ENCODE measurements around the gene VPS72. TPM values are rescaled to one million over a fixed set of nuclear protein-coding genes. Genes with fewer than 3 reads are reported as not detected.
A peak's percentile ranks its signal among the peaks of the same experiment; 100 is the strongest.
"Not testable (repeated sequence)": the region's sequence is repeated elsewhere in the genome, so short reads cannot be mapped to it uniquely, and the experiment has no call there.

The VPS72 gene
- total RNA-seq, 4 donors from 2014 or later: 17.2 to 38.3 (median 29.7) TPM

DNA sequence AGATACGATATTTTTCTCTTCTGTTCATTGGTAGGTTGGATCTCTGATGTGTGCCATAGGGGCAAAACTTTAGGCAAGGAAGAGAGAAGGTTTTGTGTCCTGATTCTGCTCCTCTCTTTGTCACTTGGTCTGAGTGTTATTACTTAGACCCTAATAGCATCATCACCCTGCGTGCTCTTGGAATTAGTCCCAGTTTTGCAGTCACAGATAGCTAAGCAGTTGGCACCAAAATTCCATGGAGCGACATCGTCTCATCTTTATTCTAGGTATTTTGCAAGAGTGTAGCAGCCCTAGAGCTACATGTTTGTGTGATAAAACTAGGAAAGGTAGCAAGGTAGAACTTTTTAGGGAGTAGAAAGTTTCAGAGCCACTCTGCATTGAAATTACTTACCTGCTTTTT, 32.1 kb upstream of the VPS72 start:
- no peak overlapping the region for H3K4me3 ChIP-seq
- H3K4me1 ChIP-seq: peaks cover 0 to 10% (median 0%) of the 10 kb centered on the region in 3 donors
- no peak for DNase-seq
- no peak overlapping the region for H3K27ac ChIP-seq
- intact Hi-C loops (cut with DNase I): no loop called here
- H3K27me3 ChIP-seq: no peaks in the 10 kb centered on the region
- H3K36me3 ChIP-seq: peaks cover 0 to 81% (median under 1%) of the 10 kb centered on the region in 3 donors
- 81 to 86% methylated on average over 4 of the region's 4 CpGs for WGBS, 2 donors
- H3K9me3 ChIP-seq: no peaks in the 10 kb centered on the region
- TF ChIP-seq, protein P1, sequence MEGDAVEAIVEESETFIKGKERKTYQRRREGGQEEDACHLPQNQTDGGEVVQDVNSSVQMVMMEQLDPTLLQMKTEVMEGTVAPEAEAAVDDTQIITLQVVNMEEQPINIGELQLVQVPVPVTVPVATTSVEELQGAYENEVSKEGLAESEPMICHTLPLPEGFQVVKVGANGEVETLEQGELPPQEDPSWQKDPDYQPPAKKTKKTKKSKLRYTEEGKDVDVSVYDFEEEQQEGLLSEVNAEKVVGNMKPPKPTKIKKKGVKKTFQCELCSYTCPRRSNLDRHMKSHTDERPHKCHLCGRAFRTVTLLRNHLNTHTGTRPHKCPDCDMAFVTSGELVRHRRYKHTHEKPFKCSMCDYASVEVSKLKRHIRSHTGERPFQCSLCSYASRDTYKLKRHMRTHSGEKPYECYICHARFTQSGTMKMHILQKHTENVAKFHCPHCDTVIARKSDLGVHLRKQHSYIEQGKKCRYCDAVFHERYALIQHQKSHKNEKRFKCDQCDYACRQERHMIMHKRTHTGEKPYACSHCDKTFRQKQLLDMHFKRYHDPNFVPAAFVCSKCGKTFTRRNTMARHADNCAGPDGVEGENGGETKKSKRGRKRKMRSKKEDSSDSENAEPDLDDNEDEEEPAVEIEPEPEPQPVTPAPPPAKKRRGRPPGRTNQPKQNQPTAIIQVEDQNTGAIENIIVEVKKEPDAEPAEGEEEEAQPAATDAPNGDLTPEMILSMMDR (IDR thresholded peaks at IDR 0.05): no peak
- no peak for TF ChIP-seq POLR2A (IDR thresholded peaks at IDR 0.05)

- DNase-seq: no peak
- no peaks in the 10 kb centered on the region for H3K27me3 ChIP-seq
- intact Hi-C loops (cut with DNase I): no loop called here
- H3K4me1 ChIP-seq: peaks cover 0 to 10% (median 0%) of the 10 kb centered on the region in 3 donors
- TF ChIP-seq, protein P1 (IDR thresholded peaks at IDR 0.05): no peak
- WGBS, 2 donors: 89 to 93% methylated on average over 1 of the region's 1 CpG
- no peak overlapping the region for H3K4me3 ChIP-seq
- no peak overlapping the region for H3K27ac ChIP-seq
- H3K36me3 ChIP-seq: peaks cover 0 to 76% (median 0%) of the 10 kb centered on the region in 3 donors
- no peaks in the 10 kb centered on the region for H3K9me3 ChIP-seq
These were observed 31.6 kb upstream of the VPS72 start for GRCh38 chr1:151221616-151222015.

- Histone ChIP-seq H3K27ac (no peak overlapping the region), H3K27me3 (no peaks in the 10 kb centered on the region), H3K4me1 (peaks cover 0 to 37% (median 5%) of the 10 kb centered on the region in 3 donors), H3K4me3 (no peak overlapping the region), H3K9me3 (no peaks in the 10 kb centered on the region), H3K36me3 (peaks cover 0 to 65% (median 0%) of the 10 kb centered on the region in 3 donors)
- DNase-seq: no peak
- WGBS, 2 donors: 34 to 52% methylated on average over 2 of the region's 2 CpGs
- intact Hi-C loops (cut with DNase I): no loop called here
- TF ChIP-seq, protein P1 (IDR thresholded peaks at IDR 0.05): no peak
- TF ChIP-seq POLR2A (IDR thresholded peaks at IDR 0.05): no peak
These were observed 23.6 kb upstream of the VPS72 start for GRCh38 chr1:151213560-151213959.

DNA sequence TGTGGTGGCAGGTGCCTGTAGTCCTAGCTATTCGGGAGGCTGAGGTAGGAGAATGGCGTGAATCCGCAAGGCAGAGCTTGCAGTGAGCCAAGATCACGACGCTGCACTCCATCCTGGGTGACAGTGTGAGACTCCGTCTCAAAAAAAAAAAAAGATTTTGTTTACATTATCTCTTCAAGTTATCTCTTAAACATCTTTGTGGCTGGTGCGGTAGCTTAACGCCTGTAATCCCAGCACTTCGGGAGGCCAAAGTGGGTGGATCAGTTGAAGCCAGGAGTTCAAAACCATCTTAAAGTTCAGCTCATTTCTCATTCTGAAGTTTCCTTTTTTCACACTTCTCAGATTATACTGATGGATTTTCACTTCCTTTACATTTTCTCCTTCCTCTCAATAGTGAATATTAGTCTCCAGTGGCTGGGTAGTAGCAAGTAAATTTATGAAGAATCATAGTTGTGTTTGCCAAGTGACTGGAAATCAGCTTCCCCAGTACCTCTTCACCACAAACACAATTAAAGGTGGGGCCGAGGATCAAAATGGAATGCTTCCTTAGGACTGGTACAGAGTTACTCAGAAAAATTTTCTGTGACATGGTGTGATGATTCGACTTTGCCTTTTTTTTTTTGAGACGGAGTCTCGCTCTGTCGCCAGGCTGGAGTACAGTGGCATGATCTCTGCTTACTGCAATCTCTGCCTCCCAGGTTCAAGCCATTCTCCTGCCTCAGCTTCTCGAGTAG, 22.1 kb upstream of the VPS72 start:
- Histone ChIP-seq H3K27me3 (no peaks in the 10 kb centered on the region), H3K9me3 (no peaks in the 10 kb centered on the region), H3K4me1 (peaks cover 0 to 37% (median 5%) of the 10 kb centered on the region in 3 donors), H3K27ac (peak overlapping the region in 1 of 4 donors; percentile 33), H3K36me3 (peaks cover 1 to 67% (median 3%) of the 10 kb centered on the region in 3 donors), H3K4me3 (no peak overlapping the region)
- TF ChIP-seq, protein P1 (IDR thresholded peaks at IDR 0.05): no peak
- TF ChIP-seq POLR2A (IDR thresholded peaks at IDR 0.05): no peak
- WGBS, 2 donors: 64 to 67% methylated on average over 15 of the region's 15 CpGs
- DNase-seq: no peak
- intact Hi-C loops (cut with DNase I): no loop called here

- TF ChIP-seq, protein P1 (IDR thresholded peaks at IDR 0.05): no peak
- TF ChIP-seq POLR2A (IDR thresholded peaks at IDR 0.05): no peak
- Histone ChIP-seq H3K36me3 (peaks cover 3 to 76% (median 7%) of the 10 kb centered on the region in 3 donors), H3K9me3 (no peaks in the 10 kb centered on the region), H3K4me1 (peaks cover 0 to 40% (median 5%) of the 10 kb centered on the region in 3 donors), H3K27ac (peak overlapping the region in 2 of 4 donors; percentile 29 to 33), H3K4me3 (no peak overlapping the region), H3K27me3 (no peaks in the 10 kb centered on the region)
- no peak for DNase-seq
- intact Hi-C loops (cut with DNase I): no loop called here
- WGBS, 2 donors: 57% methylated on average over 1 of the region's 1 CpG
These were observed 20.8 kb upstream of the VPS72 start for GRCh38 chr1:151210830-151211229.

DNA sequence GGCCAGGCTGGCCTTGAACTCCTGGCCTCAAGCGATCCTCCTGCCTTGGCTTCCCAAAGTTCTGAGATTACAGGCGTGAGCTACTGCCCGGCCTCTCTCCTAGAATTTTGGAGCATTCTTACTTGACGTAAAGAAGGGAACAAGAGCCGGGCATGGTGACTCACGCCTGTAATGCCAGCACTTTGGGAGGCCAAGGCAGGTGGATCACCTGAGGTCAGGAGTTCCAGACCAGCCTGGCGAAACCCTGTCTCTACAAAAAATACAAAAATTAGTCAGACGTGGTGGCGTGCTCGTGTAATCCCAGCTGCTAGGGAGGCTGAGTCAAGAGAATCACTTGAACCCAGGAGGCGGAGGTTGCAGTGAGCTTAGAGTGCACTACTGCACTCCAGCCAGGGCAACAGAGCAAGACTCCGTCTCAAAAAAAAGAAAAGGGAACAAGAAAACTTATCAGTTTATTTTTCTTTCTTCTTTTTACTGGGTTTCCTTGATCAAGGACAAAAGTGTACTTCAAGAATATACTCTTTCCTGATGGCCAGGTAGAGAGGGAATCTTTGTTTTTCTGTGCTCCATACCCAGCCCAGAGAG, 15.5 kb upstream of the VPS72 start:
- H3K27me3 ChIP-seq; H3K27ac ChIP-seq; H3K4me3 ChIP-seq; H3K9me3 ChIP-seq; intact Hi-C loops (cut with DNase I); DNase-seq: not testable (repeated sequence)
- peaks cover 7 to 45% (median 21%) of the 10 kb centered on the region in 3 donors for H3K4me1 ChIP-seq
- WGBS, 2 donors: 82 to 95% methylated on average over 9 to 11 of the region's 12 CpGs
- peaks cover 7 to 73% (median 8%) of the 10 kb centered on the region in 3 donors for H3K36me3 ChIP-seq

Measured in esophagus squamous epithelium (tissue), 5 donors.